GM19372 (cell line): ENCODE data around the gene CARD14.
"Not testable (repeated sequence)": the region's sequence is repeated elsewhere in the genome, so short reads cannot be mapped to it uniquely, and the experiment has no call there.

ENCODE experiments used
- ATAC-seq: cut with Tn5 transposase; IDR thresholded peaks from one replicate; pipeline ENCODE4 v1.9.1; 2021; ENCODE audit warnings: mild to moderate bottlenecking, low read depth, moderate library complexity; ENCODE audit not compliant: unreplicated experiment

CARD14 gene

GRCh38 chr17:80147035-80147822, 22.6 kb upstream of the CARD14 start, which contains the start of gene EIF4A3:
Gene EIF4A3 (minus strand): TSS chr17:80147128. CDS start chr17:80146961, 167 bp downstream.
- ATAC-seq = peak; percentile 87

GRCh38 chr17:80151333-80151732, 18.5 kb upstream of the CARD14 start:
- ATAC-seq = no peak

GRCh38 chr17:80152081-80152702, 17.6 kb upstream of the CARD14 start:
- no peak for ATAC-seq

- peak; percentile 76 for ATAC-seq
Measured at GRCh38 chr17:80153004-80153403, 16.8 kb upstream of the CARD14 start.

- ATAC-seq = no peak
Measured at GRCh38 chr17:80154166-80154565, 15.7 kb upstream of the CARD14 start.

- ATAC-seq = not testable (repeated sequence)
Measured at GRCh38 chr17:80155600-80155999, 14.2 kb upstream of the CARD14 start.

GRCh38 chr17:80158846-80159245, 11.0 kb upstream of the CARD14 start:
- no peak for ATAC-seq

- no peak for ATAC-seq
Measured at GRCh38 chr17:80160536-80160935, 9.3 kb upstream of the CARD14 start.

- no peak for ATAC-seq
Measured at GRCh38 chr17:80163336-80163735, 6.5 kb upstream of the CARD14 start.

GRCh38 chr17:80164185-80164584, 5.6 kb upstream of the CARD14 start:
- no peak for ATAC-seq

- no peak for ATAC-seq
Measured at GRCh38 chr17:80166446-80166845, 3.4 kb upstream of the CARD14 start.

GRCh38 chr17:80168371-80168770, 1.5 kb upstream of the CARD14 start:
- ATAC-seq = no peak

- no peak for ATAC-seq
Measured at GRCh38 chr17:80169107-80169506, 723 bp upstream of the CARD14 start.

GRCh38 chr17:80171681-80172080, 1.9 kb downstream of the CARD14 start:
- ATAC-seq = no peak

- ATAC-seq = no peak
Measured at GRCh38 chr17:80173126-80173525, 3.3 kb downstream of the CARD14 start.

- ATAC-seq = no peak
Measured at GRCh38 chr17:80173916-80174315, 4.1 kb downstream of the CARD14 start.

GRCh38 chr17:80176757-80177156, 6.9 kb downstream of the CARD14 start:
- ATAC-seq = no peak

GRCh38 chr17:80177986-80178595, 8.3 kb downstream of the CARD14 start:
- no peak for ATAC-seq

GRCh38 chr17:80180192-80180591, 10.4 kb downstream of the CARD14 start:
- no peak for ATAC-seq

GRCh38 chr17:80181431-80181830, 11.6 kb downstream of the CARD14 start:
- no peak for ATAC-seq

- no peak for ATAC-seq
Measured at GRCh38 chr17:80182118-80182844, 12.5 kb downstream of the CARD14 start.
